HL-60 (cell line): Measurements from ENCODE around the gene PLXNA2.

Experiments
- GABPA ChIP-seq: IDR thresholded peaks from 2 replicates; pipeline ENCODE4 v1.6.1; 2012; ENCODE audit warnings: low read depth
- POLR2AphosphoS5 ChIP-seq: IDR thresholded peaks from 2 replicates; pipeline ENCODE4 v1.6.1; 2012; ENCODE audit warnings: low read depth
- SPI1 ChIP-seq: IDR thresholded peaks from 2 replicates; pipeline ENCODE4 v1.6.1; 2012; ENCODE audit warnings: low read depth, mild to moderate bottlenecking, borderline replicate concordance
- TF ChIP-seq, protein P1 (sequence below): IDR thresholded peaks from one replicate; pipeline ENCODE4 v1.5.1; 2011; ENCODE audit warnings: low read length, control low read depth, inconsistent platforms; ENCODE audit not compliant: insufficient read depth
- TF ChIP-seq, protein P2 (sequence below): IDR thresholded peaks from 2 replicates; pipeline ENCODE4 v1.6.1; 2012; ENCODE audit warnings: low read depth; ENCODE audit not compliant: insufficient replicate concordance

DNA sequence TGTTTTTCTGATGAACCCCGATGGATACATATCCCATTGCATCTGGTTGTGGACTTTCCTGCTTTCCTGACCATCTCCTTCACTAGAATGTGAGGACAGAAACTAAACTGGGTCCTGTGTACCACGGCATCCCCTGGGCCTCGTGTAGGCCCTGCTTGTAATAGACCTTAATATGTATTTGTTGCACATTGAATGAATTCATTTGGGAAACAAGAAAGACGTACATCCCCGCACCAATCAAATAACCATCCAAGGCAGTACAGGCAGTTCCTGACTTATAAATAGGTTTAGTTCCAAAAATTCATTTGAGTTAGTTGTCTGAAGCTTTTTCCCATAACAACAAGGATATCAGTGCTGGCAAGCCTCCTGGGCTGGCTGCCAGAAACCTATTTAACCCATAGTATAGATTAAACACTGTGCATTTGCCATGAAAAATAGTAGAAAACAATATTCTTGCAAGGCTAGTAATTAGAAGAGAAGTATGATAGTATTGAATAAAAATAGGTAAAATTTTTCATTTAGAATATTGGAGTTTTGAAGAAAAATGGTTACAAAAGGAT is 251.4 kb downstream of the PLXNA2 start:
- TF ChIP-seq, protein P1, sequence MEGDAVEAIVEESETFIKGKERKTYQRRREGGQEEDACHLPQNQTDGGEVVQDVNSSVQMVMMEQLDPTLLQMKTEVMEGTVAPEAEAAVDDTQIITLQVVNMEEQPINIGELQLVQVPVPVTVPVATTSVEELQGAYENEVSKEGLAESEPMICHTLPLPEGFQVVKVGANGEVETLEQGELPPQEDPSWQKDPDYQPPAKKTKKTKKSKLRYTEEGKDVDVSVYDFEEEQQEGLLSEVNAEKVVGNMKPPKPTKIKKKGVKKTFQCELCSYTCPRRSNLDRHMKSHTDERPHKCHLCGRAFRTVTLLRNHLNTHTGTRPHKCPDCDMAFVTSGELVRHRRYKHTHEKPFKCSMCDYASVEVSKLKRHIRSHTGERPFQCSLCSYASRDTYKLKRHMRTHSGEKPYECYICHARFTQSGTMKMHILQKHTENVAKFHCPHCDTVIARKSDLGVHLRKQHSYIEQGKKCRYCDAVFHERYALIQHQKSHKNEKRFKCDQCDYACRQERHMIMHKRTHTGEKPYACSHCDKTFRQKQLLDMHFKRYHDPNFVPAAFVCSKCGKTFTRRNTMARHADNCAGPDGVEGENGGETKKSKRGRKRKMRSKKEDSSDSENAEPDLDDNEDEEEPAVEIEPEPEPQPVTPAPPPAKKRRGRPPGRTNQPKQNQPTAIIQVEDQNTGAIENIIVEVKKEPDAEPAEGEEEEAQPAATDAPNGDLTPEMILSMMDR: no peak
- TF ChIP-seq, protein P2, sequence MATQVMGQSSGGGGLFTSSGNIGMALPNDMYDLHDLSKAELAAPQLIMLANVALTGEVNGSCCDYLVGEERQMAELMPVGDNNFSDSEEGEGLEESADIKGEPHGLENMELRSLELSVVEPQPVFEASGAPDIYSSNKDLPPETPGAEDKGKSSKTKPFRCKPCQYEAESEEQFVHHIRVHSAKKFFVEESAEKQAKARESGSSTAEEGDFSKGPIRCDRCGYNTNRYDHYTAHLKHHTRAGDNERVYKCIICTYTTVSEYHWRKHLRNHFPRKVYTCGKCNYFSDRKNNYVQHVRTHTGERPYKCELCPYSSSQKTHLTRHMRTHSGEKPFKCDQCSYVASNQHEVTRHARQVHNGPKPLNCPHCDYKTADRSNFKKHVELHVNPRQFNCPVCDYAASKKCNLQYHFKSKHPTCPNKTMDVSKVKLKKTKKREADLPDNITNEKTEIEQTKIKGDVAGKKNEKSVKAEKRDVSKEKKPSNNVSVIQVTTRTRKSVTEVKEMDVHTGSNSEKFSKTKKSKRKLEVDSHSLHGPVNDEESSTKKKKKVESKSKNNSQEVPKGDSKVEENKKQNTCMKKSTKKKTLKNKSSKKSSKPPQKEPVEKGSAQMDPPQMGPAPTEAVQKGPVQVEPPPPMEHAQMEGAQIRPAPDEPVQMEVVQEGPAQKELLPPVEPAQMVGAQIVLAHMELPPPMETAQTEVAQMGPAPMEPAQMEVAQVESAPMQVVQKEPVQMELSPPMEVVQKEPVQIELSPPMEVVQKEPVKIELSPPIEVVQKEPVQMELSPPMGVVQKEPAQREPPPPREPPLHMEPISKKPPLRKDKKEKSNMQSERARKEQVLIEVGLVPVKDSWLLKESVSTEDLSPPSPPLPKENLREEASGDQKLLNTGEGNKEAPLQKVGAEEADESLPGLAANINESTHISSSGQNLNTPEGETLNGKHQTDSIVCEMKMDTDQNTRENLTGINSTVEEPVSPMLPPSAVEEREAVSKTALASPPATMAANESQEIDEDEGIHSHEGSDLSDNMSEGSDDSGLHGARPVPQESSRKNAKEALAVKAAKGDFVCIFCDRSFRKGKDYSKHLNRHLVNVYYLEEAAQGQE: no peak
- TF ChIP-seq GABPA (no peak), POLR2AphosphoS5 (no peak), SPI1 (no peak)
